SK-N-SH (cell line): ENCODE data around the gene KIRREL2. TPM values are rescaled to one million over a fixed set of nuclear protein-coding genes. Genes with fewer than 3 reads are reported as not detected.
"Not testable (repeated sequence)": the region's sequence is repeated elsewhere in the genome, so short reads cannot be mapped to it uniquely, and the experiment has no call there.

ENCODE experiments used
- CTCF ChIA-PET: fragments of 300-600, 350-600 bp; formaldehyde crosslinking; extraction: SDS; loops from one replicate; lab custom pipeline; 2021; lab: Yijun Ruan, JAX
- POLR2A ChIA-PET: fragments of 350-600 bp; sonication (Branson Sonifier 250); formaldehyde crosslinking; extraction: SDS; loops from one replicate; lab custom pipeline; 2020; ENCODE audit warnings: antibody characterized with exemption, inconsistent platforms; lab: Yijun Ruan, JAX
- DNase-seq: peaks from one replicate; pipeline ENCODE4 v3.0.0; 2012
- H2AFZ ChIP-seq: fragments of 200-600 bp; sonication (generic); 2 replicates; pipeline ENCODE4 v1.8.1; 2016; ENCODE audit warnings: antibody characterized with exemption, mild to moderate bottlenecking, low read depth
- H3F3A ChIP-seq: fragments of 200-600 bp; sonication (generic); replicated peaks from 2 replicates; pipeline ENCODE3; 2016; ENCODE audit warnings: antibody characterized with exemption, mild to moderate bottlenecking; ENCODE audit not compliant: insufficient read depth
- H3K27ac ChIP-seq, 2 experiments: fragments of 200-500 bp in 1 of 2; fragments of 200-600 bp in 1 of 2; sonication (Bioruptor generic) in 1 of 2; sonication (generic), shearing (Covaris generic) in 1 of 2; 2 replicates each; pipeline versions ENCODE4 v1.5.1 to v1.6.1; 2014 to 2016; ENCODE audit warnings: low read depth in 2 of 2, inconsistent platforms in 1 of 2, low read length in 1 of 2, mild to moderate bottlenecking in 1 of 2, mixed read lengths in 1 of 2
- H3K27me3 ChIP-seq: fragments of 200-600 bp; sonication (generic), shearing (Covaris generic); 2 replicates; pipeline ENCODE4 v1.6.1; 2016; ENCODE audit warnings: mixed run types; ENCODE audit not compliant: insufficient read depth
- H3K36me3 ChIP-seq, 2 experiments: fragments of 200-500 bp in 1 of 2; fragments of 200-600 bp in 1 of 2; sonication (Bioruptor generic) in 1 of 2; sonication (generic) in 1 of 2; replicated peaks in 1 of 2; 2 replicates each; pipeline versions ENCODE3 to v1.5.1; 2014 to 2016; ENCODE audit warnings: low read length in 1 of 2, mild to moderate bottlenecking in 1 of 2; ENCODE audit not compliant: insufficient read depth in 2 of 2, control insufficient read depth in 1 of 2
- H3K4me1 ChIP-seq, 2 experiments: fragments of 200-500 bp in 1 of 2; fragments of 200-600 bp in 1 of 2; sonication (Bioruptor generic) in 1 of 2; sonication (generic), shearing (Covaris generic) in 1 of 2; 2 replicates each; pipeline versions ENCODE4 v1.5.1 to v1.6.1; 2014 to 2016; ENCODE audit warnings: low read depth in 1 of 2, low read length in 1 of 2, mixed run types in 1 of 2; ENCODE audit not compliant: insufficient read depth in 2 of 2, control insufficient read depth in 1 of 2
- H3K4me2 ChIP-seq: fragments of 200-600 bp; sonication (generic), shearing (Covaris generic); 2 replicates; pipeline ENCODE4 v1.6.1; 2017; ENCODE audit warnings: mixed run types
- H3K4me3 ChIP-seq, 2 experiments: fragments of 200-500 bp in 1 of 2; fragments of 200-600 bp in 1 of 2; sonication (Bioruptor generic) in 1 of 2; sonication (generic), shearing (Covaris generic) in 1 of 2; 2 replicates each; pipeline versions ENCODE4 v1.5.1 to v1.8.1; 2014 to 2016; ENCODE audit warnings: low read depth in 2 of 2, inconsistent platforms in 1 of 2, low read length in 1 of 2, mild to moderate bottlenecking in 1 of 2, mixed read lengths in 1 of 2, moderate library complexity in 1 of 2
- H3K79me2 ChIP-seq: fragments of 200-600 bp; sonication (generic); 2 replicates; pipeline ENCODE4 v1.8.1; 2017; ENCODE audit warnings: mild to moderate bottlenecking; ENCODE audit not compliant: insufficient read depth
- H3K9ac ChIP-seq: fragments of 200-600 bp; sonication (generic); 2 replicates; pipeline ENCODE4 v1.6.1; 2017; ENCODE audit warnings: mixed run types
- H3K9me2 ChIP-seq: fragments of 200-600 bp; sonication (generic); 2 replicates; pipeline ENCODE4 v1.6.1; 2017; ENCODE audit warnings: mixed run types
- H3K9me3 ChIP-seq: fragments of 200-600 bp; sonication (generic); 2 replicates; pipeline ENCODE4 v1.6.1; 2017; ENCODE audit warnings: mixed run types, mild to moderate bottlenecking, moderate library complexity
- H4K20me1 ChIP-seq: fragments of 200-600 bp; sonication (generic); 2 replicates; pipeline ENCODE4 v1.6.1; 2017; ENCODE audit warnings: mild to moderate bottlenecking, mixed run types; ENCODE audit not compliant: insufficient read depth
- CHD2 ChIP-seq: fragments of 150-350 bp; IDR thresholded peaks from 2 replicates; pipeline ENCODE4 v1.6.1; 2018; ENCODE audit warnings: low read length; ENCODE audit not compliant: partially characterized antibody
- EP300 ChIP-seq, 2 experiments: IDR thresholded peaks; 2 replicates each; pipeline versions ENCODE4 v1.4.0 to v1.6.1; 2012; ENCODE audit warnings: borderline replicate concordance in 1 of 2, low read depth in 1 of 2, low read length in 1 of 2
- EZH2phosphoT487 ChIP-seq: fragments of 200-600 bp; sonication (generic); IDR thresholded peaks from 2 replicates; pipeline ENCODE4 v1.6.1; 2017; ENCODE audit warnings: low read depth, mixed run types, mild to moderate bottlenecking, antibody characterized with exemption, moderate library complexity, borderline replicate concordance
- FOXM1 ChIP-seq: IDR thresholded peaks from 2 replicates; pipeline ENCODE4 v1.4.0; 2012; ENCODE audit warnings: low read depth, mild to moderate bottlenecking
- GABPA ChIP-seq: IDR thresholded peaks from 2 replicates; pipeline ENCODE4 v1.4.0; 2012; ENCODE audit warnings: low read depth, mild to moderate bottlenecking
- GATA2 ChIP-seq: sonication (generic); formaldehyde crosslinking; IDR thresholded peaks from 2 replicates; pipeline ENCODE4 v1.5.0; 2020; ENCODE audit warnings: mild to moderate bottlenecking, missing genetic modification reagents
- JUND ChIP-seq: IDR thresholded peaks from 2 replicates; pipeline ENCODE4 v1.4.0; 2012
- MAX ChIP-seq: IDR thresholded peaks from 2 replicates; pipeline ENCODE4 v1.4.0; 2012; ENCODE audit warnings: low read depth
- MEF2A ChIP-seq: IDR thresholded peaks from 2 replicates; pipeline ENCODE4 v1.4.0; 2012; ENCODE audit warnings: low read depth, borderline replicate concordance
- MXI1 ChIP-seq: IDR thresholded peaks from 2 replicates; pipeline ENCODE4 v1.6.1; 2012; ENCODE audit warnings: mild to moderate bottlenecking, low read depth, low read length, improper control_type of control experiment
- NFIC ChIP-seq: IDR thresholded peaks from 2 replicates; pipeline ENCODE4 v1.4.0; 2012; ENCODE audit warnings: borderline replicate concordance
- NRF1 ChIP-seq: IDR thresholded peaks from 2 replicates; pipeline ENCODE4 v1.6.1; 2012; ENCODE audit warnings: low read depth, mild to moderate bottlenecking, low read length
- PBX3 ChIP-seq: IDR thresholded peaks from 2 replicates; pipeline ENCODE4; 2012
- POLR2AphosphoS5 ChIP-seq: IDR thresholded peaks from 2 replicates; pipeline ENCODE4 v1.6.1; 2012; ENCODE audit warnings: low read depth, low read length
- RAD21 ChIP-seq: IDR thresholded peaks from 2 replicates; pipeline ENCODE4 v1.6.1; 2012; ENCODE audit warnings: mild to moderate bottlenecking, low read length
- REST ChIP-seq: IDR thresholded peaks from 2 replicates; pipeline ENCODE4 v1.6.1; 2012; ENCODE audit warnings: mild to moderate bottlenecking, low read depth, low read length, moderate library complexity
- RFX5 ChIP-seq: IDR thresholded peaks from 2 replicates; pipeline ENCODE4 v1.6.1; 2012; ENCODE audit warnings: mild to moderate bottlenecking, improper control_type of control experiment, low read length
- SIN3A ChIP-seq: IDR thresholded peaks from 2 replicates; pipeline ENCODE4 v1.6.1; 2012; ENCODE audit warnings: low read depth, mild to moderate bottlenecking, low read length, moderate library complexity, borderline replicate concordance
- SMC3 ChIP-seq: IDR thresholded peaks from 2 replicates; pipeline ENCODE4 v1.6.1; 2012; ENCODE audit warnings: low read depth, low read length, improper control_type of control experiment
- USF2 ChIP-seq: fragments of 150-350 bp; IDR thresholded peaks from 2 replicates; pipeline ENCODE4 v1.6.1; 2017; ENCODE audit warnings: antibody characterized with exemption, low read length, low read depth, borderline replicate concordance
- YY1 ChIP-seq: IDR thresholded peaks from 2 replicates; pipeline ENCODE4 v1.4.0; 2012; ENCODE audit warnings: low read depth, mild to moderate bottlenecking
- WGBS: methylation state at CpG from one replicate; pipeline ENCODE4 v1.1.6; 2017; ENCODE audit warnings: low lambda C conversion rate; 5-methylcytosine and 5-hydroxymethylcytosine counted together
- polyA plus RNA-seq, 3 experiments: library from polyadenylated mRNA; depleted of rRNA; stranded (reverse); fragments of >200 nt; gene quantifications; 2 replicates each; pipeline ENCODE4 v1.2.3, GENCODE V29; 2012

Gene KIRREL2
- polyA plus RNA-seq, 1 of the 3 experiments (the other 2 are of a cell fraction): 0.21 TPM

- no peak for TF ChIP-seq REST
These were observed 52.9 kb downstream of the KIRREL2 start (continued) for GRCh38 chr19:35909684-35910035.

- H3K27me3 ChIP-seq, CTCF ChIA-PET, H3K4me3 ChIP-seq, H3K9ac ChIP-seq, H3K4me1 ChIP-seq, H3K4me2 ChIP-seq, H3K9me2 ChIP-seq, DNase-seq, H3K27ac ChIP-seq, H3K36me3 ChIP-seq, H3K9me3 ChIP-seq, H3K79me2 ChIP-seq, H4K20me1 ChIP-seq, POLR2A ChIA-PET, H2AFZ ChIP-seq, H3F3A ChIP-seq: not testable (repeated sequence)
- 84% methylated on average over 14 of the region's 14 CpGs for WGBS
These were observed 53.6 kb downstream of the KIRREL2 start for GRCh38 chr19:35910355-35910754.

GRCh38 chr19:35911173-35911572, 54.5 kb downstream of the KIRREL2 start:
- H3K27ac ChIP-seq: no peak overlapping the region
- ChIA-PET POLR2A (no interaction called here), CTCF (no interaction called here)
- no peak overlapping the region for H2AFZ ChIP-seq
- no peaks in the 10 kb centered on the region for H4K20me1 ChIP-seq
- no peak overlapping the region for H3K4me3 ChIP-seq
- H3K9me2 ChIP-seq: no peaks in the 10 kb centered on the region
- H3F3A ChIP-seq: no peaks in the 10 kb centered on the region
- no peaks in the 10 kb centered on the region for H3K4me1 ChIP-seq
- H3K9me3 ChIP-seq: no peaks in the 10 kb centered on the region
- 57% methylated on average over 3 of the region's 3 CpGs for WGBS
- no peaks in the 10 kb centered on the region for H3K36me3 ChIP-seq
- H3K4me2 ChIP-seq: no peak overlapping the region
- H3K27me3 ChIP-seq: peaks cover 5% of the 10 kb centered on the region; the same call in 1 of the 2 replicates
- no peak for TF ChIP-seq SIN3A
- TF ChIP-seq MEF2A: no peak
- no peak for TF ChIP-seq YY1
- no peak for TF ChIP-seq MAX
- no peak for TF ChIP-seq RFX5
- no peak for TF ChIP-seq GABPA
- TF ChIP-seq GATA2: no peak
- TF ChIP-seq CHD2: no peak
- TF ChIP-seq SMC3: no peak
- no peak for TF ChIP-seq EZH2phosphoT487
- no peak for TF ChIP-seq PBX3
- TF ChIP-seq MXI1: no peak
- no peak for TF ChIP-seq NFIC
- TF ChIP-seq JUND: no peak
- no peak for TF ChIP-seq RAD21
- TF ChIP-seq NRF1: no peak
- TF ChIP-seq USF2: no peak
- no peak for TF ChIP-seq EP300 (IDR thresholded peaks at IDR 0.05; ENCODE audit: borderline replicate concordance in 1 of 2, low read depth in 1 of 2, low read length in 1 of 2)
- TF ChIP-seq FOXM1: no peak
- TF ChIP-seq POLR2AphosphoS5: no peak
- H3K79me2 ChIP-seq: no peaks in the 10 kb centered on the region
- no peak overlapping the region for H3K9ac ChIP-seq
- DNase-seq: no peak
